Erythroblast (primary cell): ENCODE data around the gene CLPX.
"Not testable (repeated sequence)": the region's sequence is repeated elsewhere in the genome, so short reads cannot be mapped to it uniquely, and the experiment has no call there.

Experiments
- DNase-seq, 2 experiments: peaks; one replicate each; lab custom pipeline; 2025; lab: John Stamatoyannopoulos, UW
- GATA1 ChIP-seq: IDR thresholded peaks from 2 replicates; pipeline ENCODE4 v1.6.1; 2011; ENCODE audit warnings: low read depth, mild to moderate bottlenecking, control low read depth, low read length, moderate library complexity
- POLR2A ChIP-seq: IDR thresholded peaks from 2 replicates; pipeline ENCODE4 v1.6.1; 2011; ENCODE audit warnings: mild to moderate bottlenecking, low read length

Gene CLPX

DNA sequence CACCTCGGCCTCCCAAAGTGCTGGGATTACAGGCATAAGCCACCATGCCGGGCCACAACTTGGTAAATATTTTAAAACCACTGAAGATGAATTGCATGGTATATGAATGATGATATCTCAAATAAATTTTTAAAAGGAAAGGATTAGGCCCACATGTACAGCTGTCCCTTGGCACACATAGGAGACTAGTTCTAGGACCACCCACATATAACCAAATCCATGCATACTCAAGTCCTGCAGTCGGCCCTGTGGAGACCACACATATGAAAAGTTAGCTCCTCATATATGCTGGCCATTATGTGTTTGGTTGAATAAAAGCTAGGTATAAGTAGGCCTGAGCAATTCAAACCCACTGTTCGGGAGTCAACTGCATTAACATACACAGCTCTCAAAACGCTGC lies 10.6 kb downstream of the CLPX start:
- DNase-seq = no peak

DNA sequence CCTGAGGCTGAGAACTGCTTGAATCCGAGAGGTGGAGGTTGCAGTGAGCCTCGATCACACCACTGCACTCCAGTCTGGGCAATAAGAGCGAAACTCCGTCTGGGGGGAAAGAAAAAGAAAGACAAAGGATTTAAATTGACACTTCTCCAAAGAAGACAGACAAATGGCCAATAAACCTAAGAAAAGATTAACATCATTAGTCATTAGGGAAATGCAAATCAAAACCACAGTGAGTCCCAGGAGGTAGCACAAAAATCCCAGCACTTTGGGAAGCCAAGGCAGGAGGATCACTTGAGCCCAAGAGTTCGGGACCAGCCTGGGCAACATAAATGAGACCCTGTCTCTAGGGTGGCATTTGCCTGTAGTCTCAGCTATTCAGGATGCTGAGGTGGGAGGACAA lies 12.6 kb downstream of the CLPX start:
- DNase-seq = no peak
- TF ChIP-seq GATA1 (no peak), POLR2A (no peak)

More for the DNA sequence above, 10.6 kb downstream of the CLPX start:
- no peak for TF ChIP-seq POLR2A
- no peak for TF ChIP-seq GATA1

DNA sequence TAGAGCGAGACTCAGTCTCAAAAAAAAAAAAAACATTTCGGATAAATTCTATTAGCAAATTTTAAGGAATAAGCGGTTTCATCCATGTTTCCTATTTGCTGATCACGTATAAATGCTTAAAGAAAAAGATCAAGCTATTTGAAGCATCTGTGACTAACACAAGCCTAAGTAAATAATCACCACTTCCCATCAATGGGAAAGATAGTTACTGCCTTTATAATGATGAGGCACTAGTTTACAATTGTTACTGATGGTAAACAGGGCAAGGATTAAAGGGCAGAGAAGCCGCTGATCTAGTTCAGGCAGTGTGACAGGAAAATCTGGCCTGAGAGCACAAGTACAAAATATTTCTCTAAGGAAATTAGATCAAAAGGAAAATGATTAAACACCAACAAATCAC lies 13.7 kb downstream of the CLPX start:
- TF ChIP-seq GATA1 = no peak
- TF ChIP-seq POLR2A = no peak
- no peak for DNase-seq

DNA sequence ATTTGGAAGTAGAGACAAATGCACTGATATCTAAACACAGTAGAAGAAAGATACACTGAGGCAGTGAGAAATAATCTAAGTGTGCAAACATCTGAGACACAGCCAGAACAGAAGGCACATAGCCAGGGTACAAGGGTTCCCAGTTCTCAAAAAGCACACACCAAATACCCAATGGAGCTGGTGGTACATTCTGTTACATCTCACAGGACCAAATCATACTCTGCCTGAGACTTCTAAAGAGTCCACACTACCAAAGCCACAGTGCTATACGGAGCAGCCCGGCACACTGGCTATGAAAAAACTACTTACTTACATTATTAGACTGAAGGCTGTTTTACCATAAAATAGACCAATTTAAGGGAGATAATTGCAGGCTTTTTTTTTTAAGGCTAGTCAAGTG lies 19.3 kb downstream of the CLPX start:
- TF ChIP-seq POLR2A = no peak
- no peak for TF ChIP-seq GATA1
- no peak for DNase-seq

DNA sequence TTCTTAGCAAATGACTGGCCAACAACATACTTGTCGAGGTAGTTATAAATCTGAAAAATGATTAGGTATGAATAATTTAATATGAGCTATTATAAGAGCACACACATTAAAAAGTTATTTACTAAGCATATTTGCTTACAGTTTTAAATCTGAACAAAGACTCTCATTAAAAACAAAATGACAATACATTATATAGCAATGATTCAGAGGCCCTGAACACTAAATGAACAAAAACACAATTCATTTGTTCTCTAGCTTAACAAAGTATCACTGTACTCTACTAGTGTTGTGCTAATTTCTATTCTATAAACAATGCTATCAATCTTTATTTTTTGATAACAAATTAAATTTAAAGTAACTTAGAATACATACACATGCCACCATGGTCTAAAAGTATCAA lies 21.0 kb downstream of the CLPX start:
- no peak for TF ChIP-seq POLR2A
- no peak for TF ChIP-seq GATA1
- no peak for DNase-seq

DNA sequence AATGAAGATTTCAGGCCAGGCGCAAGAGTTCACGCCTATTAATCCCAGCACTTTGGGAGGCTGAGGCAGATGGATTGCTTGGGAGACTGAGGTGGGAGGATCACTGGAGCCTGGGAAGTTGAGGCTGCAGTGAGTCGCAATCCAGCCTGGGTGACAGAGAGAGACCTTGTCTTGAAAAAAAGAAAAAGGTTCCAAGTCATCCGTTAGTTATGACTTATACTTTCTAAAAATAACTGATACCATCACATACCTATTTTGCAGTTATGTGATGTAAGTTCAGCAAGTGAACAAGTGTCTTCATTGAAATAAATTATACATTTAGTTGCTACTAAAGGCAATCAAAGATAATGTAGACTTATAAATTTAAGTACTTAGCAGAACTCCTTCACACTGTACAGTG lies 22.1 kb downstream of the CLPX start:
- DNase-seq = no peak
- TF ChIP-seq POLR2A = no peak
- no peak for TF ChIP-seq GATA1

DNA sequence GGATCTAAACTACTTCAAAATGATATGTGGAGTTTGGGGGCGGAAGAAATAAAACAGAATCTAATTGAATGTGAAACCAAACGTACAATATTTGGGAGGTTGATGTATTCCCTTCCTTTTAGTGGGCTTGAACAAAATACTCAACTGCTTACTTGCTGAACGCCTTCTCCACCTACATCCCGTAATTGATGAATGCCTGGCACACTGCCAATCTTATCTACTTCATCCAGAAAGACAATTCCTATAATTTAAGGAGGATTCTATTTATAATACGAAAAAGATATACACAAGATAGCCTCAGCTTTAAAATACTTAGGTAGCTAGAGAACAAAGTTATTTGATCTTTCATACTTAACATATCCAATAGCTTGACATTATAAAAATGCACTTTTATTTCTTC lies 28.4 kb downstream of the CLPX start:
- no peak for TF ChIP-seq POLR2A
- no peak for TF ChIP-seq GATA1
- DNase-seq = peak in 1 of 2 experiments; percentile 11

DNA sequence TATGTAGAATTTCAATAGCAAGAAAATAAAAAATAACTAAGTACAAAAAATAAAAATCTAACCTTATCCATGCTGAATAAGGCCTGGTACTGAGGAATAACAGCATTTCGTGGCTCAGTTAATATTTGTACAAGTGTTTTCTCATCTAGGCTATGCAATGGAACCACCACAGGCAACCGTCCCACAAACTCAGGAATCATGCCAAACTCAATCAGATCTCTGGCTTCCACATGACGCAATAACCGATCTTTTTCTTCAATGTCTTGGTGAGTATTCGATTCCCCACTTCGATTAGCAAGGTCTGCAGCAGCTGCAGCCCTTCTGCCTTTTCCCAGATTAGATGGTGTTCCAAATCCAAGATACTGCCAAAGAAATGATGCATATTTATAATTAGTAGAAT lies 30.4 kb downstream of the CLPX start:
- TF ChIP-seq POLR2A = no peak
- TF ChIP-seq GATA1 = no peak
- no peak for DNase-seq

DNA sequence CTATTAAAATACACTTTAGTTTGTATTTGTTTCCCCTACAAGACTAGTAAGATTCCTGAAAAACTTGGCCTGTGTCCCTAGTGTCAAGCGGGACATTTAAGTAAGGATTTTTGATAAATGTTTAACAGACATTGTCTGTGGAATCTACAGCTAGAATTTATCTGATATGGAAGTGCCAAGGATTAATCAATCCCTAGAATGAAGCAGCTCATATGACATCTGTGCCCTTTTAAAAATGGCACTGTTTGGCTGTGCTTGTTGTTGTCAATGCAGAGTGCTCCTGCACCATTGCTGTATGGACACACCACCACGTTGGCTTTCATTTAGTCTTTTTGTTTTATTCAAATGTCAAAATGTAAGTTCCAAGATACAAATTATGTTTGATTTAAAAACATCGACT lies 37.2 kb downstream of the CLPX start:
- no peak for DNase-seq

DNA sequence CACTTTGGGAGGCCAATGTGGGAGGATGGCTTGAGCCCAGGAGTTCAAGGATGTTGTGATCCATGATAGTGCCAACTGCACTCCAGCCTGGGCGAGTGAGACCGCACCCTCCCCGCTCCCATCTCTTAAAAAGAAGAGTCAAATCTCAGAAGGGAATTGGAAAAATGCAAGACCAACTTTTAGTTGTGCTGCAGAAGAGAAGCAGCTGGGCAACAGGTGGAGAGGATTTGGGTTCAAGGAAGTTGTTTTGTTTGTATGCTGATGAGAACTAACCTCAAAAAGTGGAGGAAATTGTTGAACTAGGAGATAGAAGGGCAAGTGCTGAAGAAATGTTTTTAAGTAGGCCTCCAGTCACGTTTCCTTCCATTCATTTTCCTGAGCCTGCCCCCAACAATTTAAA lies 38.7 kb downstream of the CLPX start:
- TF ChIP-seq GATA1 (no peak), POLR2A (no peak)
- no peak for DNase-seq

More for the DNA sequence above, 37.2 kb downstream of the CLPX start:
- no peak for TF ChIP-seq GATA1
- no peak for TF ChIP-seq POLR2A

DNA sequence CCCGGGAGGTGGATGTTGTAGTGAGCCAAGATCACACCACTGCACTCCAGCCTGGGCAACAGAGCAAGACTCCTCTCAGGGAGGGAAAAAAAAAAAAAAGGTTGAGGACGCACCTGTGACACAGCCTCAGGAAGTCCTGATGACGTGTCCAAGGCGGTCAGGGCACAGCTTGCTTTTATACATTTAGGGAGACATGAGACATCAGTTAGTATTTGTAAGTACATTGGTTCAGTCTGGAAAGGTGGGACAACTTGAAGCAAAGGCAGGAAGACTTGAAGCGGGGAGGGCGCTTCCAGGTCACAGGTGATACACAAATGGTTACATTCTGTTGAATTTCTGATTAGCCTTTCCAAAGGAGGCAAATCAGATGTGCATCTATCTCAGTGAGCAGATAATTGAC lies 46.5 kb downstream of the CLPX start:
- DNase-seq = not testable (repeated sequence)

DNA sequence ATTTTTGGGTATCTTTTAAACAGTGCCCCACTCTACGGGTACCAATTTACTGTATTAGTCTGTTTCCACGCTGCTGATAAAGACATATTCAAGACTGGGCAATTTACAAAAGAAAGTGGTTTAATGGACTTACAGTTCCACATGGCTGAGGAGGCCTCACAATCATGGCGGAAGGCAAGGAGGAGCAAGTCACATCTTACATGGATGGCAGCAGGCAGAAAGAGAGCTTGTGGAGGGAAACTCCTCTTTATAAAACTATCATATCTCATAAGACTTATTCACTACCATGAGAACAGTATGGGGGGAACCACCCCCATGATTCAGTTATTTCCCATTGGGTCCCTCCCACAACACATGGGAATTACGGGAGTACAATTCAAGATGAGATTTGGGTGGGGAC lies 47.2 kb downstream of the CLPX start:
- not testable (repeated sequence) for DNase-seq

DNA sequence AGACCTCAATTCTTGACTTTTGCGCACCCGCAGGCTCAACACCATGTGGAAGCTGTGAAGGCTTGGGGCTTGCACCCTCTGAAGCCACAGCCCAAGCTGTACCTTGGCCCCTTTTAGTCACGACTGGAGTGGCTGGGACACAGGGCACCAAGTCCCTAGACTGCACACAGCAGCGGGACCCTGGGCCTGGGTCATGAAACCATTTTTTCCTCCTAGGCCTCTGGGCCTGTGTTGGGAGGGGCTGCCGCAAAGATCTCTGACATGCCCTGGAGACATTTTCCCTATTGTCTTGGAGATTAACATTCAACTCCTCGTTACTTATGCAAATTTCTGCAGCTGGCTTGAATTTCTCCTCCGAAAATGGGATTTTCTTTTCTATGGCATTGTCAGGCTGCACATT lies 48.1 kb downstream of the CLPX start:
- DNase-seq = not testable (repeated sequence)

DNA sequence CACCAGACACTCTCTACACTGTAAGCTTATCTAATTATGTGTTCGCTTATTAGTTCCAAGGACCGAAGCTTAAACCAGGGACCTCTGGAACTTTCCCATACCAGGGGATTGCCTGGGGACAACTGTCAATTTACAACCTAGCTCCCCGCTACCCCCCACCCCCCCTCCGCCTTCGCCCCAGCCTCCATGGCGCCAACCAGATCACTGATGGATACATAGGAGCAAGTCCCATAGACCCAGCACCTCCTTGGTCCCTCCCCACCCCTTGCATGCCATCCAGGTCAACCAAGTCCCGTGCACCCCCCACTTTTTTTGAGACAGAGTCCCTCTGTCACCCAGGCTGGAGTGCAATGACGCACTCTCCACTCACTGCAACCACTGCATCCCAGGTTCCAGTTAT lies 50.6 kb downstream of the CLPX start:
- no peak for DNase-seq
- TF ChIP-seq GATA1 (no peak), POLR2A (no peak)

DNA sequence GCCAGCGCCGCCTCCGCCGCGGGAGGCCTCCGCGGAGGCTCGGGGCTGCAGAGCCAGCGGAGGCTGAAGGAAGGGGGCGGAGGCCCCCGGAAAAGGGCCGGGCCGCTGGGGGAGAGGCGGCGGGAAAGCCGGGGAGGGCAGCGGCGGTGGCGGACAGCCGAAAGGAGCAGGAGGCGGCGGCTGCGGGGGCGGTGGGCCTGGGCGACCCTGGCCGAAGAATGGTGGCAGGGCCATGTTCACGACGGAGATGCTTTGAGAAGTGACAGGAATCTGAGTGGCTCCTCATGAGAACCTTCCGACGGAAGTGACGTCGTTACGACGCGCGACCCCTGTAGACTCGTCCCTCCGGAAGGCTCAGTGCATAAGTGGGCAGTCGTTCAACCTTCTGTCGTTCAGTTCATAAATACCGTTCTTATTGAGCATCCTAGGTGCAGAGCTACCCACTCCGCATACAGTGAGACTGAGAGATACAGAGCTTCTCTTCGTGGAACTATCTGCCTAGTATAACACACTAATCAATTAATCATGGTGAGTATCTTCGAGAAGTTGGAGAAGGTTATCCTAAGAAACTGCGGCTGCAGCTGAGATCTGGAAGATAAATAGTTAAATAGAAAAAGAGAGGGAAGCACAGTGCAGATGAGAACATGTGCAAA lies 51.5 kb downstream of the CLPX start, which contains the start of gene PDCD7:
Gene PDCD7, minus strand, starts transcription at position 261 of the 653 bp plus-strand sequence. Its CDS starts 27 bp downstream, at position 234.
- no peak for TF ChIP-seq GATA1
- TF ChIP-seq POLR2A = peak; percentile 92
- peak; percentile 94 to 96 for DNase-seq

DNA sequence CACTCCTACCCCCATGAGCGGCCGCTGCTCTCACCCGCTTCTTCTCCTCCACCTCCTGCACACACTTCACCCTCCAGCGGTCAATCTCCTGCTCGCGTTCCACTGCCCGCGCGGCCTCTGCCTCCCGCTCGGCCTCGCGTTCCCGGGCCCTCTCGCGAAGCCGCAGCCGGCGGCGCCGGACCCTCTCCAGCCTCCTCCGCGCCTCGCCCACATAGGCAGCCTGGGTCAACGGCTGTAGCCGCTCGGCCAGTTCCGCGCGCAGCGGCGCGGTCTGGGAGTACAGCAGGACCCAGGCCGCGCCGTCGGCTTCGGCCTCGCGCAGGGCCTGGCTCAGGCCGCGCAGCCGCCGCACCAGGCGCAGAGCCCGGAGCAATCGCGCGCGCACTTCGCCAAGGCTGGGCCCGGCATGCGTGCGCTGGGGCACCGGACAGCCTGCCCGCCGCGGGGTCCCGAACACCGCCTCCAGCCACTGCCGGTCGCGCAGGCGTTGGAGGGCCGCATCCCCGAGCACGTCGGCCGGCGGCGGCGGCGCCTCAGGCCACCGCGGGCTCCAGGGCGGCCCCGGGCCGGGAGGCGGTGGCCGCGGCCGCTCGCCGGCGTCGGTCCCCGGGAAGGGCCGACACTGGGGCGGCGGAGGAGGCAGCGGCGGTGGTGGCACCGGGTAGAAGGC lies 52.1 kb downstream of the CLPX start:
- no peak for TF ChIP-seq GATA1
- no peak for TF ChIP-seq POLR2A
- peak; percentile 80 to 81 for DNase-seq
